PFSK-1 (cell line): Measurements from ENCODE around the gene BAIAP2L1.

ENCODE experiments used
- FOXP2 ChIP-seq: optimal IDR thresholded peaks from 2 replicates; pipeline ENCODE3; 2011; ENCODE audit warnings: borderline replicate concordance, control low read depth, inconsistent platforms; ENCODE audit not compliant: insufficient read depth; ENCODE audit errors: extremely low read length, extremely low read depth
- POLR2AphosphoS5 ChIP-seq: IDR thresholded peaks from 2 replicates; pipeline ENCODE4 v1.6.1; 2012; ENCODE audit warnings: low read depth, mild to moderate bottlenecking, control low read depth, low read length, moderate library complexity
- SIN3A ChIP-seq: IDR thresholded peaks from 2 replicates; pipeline ENCODE4 v1.6.1; 2012; ENCODE audit warnings: mild to moderate bottlenecking, low read length, moderate library complexity, borderline replicate concordance; ENCODE audit not compliant: insufficient read depth
- TAF1 ChIP-seq: IDR thresholded peaks from 2 replicates; pipeline ENCODE4 v1.6.1; 2012; ENCODE audit warnings: low read length, control low read depth, borderline replicate concordance; ENCODE audit not compliant: insufficient read depth
- TF ChIP-seq, protein P1 (sequence below), 2 experiments: IDR thresholded peaks; 2 replicates each; pipeline versions ENCODE4 v1.6.1 to v1.8.0; 2011 to 2012; ENCODE audit warnings: low read depth in 2 of 2, low read length in 2 of 2, control low read depth in 1 of 2, inconsistent platforms in 1 of 2, mild to moderate bottlenecking in 1 of 2, moderate library complexity in 1 of 2; ENCODE audit not compliant: insufficient read depth in 1 of 2

The BAIAP2L1 gene

GRCh38 chr7:98257701-98258100, 143.2 kb downstream of the BAIAP2L1 start:
- TF ChIP-seq SIN3A (no peak), POLR2AphosphoS5 (no peak), TAF1 (no peak), FOXP2 (no peak)
- TF ChIP-seq, protein P1, sequence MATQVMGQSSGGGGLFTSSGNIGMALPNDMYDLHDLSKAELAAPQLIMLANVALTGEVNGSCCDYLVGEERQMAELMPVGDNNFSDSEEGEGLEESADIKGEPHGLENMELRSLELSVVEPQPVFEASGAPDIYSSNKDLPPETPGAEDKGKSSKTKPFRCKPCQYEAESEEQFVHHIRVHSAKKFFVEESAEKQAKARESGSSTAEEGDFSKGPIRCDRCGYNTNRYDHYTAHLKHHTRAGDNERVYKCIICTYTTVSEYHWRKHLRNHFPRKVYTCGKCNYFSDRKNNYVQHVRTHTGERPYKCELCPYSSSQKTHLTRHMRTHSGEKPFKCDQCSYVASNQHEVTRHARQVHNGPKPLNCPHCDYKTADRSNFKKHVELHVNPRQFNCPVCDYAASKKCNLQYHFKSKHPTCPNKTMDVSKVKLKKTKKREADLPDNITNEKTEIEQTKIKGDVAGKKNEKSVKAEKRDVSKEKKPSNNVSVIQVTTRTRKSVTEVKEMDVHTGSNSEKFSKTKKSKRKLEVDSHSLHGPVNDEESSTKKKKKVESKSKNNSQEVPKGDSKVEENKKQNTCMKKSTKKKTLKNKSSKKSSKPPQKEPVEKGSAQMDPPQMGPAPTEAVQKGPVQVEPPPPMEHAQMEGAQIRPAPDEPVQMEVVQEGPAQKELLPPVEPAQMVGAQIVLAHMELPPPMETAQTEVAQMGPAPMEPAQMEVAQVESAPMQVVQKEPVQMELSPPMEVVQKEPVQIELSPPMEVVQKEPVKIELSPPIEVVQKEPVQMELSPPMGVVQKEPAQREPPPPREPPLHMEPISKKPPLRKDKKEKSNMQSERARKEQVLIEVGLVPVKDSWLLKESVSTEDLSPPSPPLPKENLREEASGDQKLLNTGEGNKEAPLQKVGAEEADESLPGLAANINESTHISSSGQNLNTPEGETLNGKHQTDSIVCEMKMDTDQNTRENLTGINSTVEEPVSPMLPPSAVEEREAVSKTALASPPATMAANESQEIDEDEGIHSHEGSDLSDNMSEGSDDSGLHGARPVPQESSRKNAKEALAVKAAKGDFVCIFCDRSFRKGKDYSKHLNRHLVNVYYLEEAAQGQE (IDR thresholded peaks at IDR 0.05; ENCODE audit: insufficient read depth in 1 of 2, low read depth in 2 of 2, low read length in 2 of 2), result no peak

DNA sequence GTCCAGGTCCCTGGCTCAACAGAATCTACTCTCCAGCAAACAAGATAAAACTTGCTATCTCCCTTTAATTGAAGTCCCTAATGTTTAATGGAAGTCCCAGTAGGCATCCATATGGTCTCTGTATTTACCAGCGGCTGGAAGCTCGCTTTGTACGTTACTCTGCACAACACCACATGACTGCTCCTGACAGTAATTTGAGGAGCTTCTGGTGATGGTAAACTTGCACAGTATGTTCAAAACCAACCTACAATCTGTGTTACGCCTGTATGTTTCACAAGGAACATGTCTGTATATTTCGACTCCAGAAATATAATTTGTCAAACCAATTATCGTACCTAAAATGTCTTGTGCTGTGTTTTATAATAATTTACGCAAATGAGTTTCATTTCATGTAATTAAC, 144.5 kb downstream of the BAIAP2L1 start:
- TF ChIP-seq FOXP2, result no peak
- TF ChIP-seq, protein P1 (IDR thresholded peaks at IDR 0.05; ENCODE audit: insufficient read depth in 1 of 2, low read depth in 2 of 2, low read length in 2 of 2), result no peak
- TF ChIP-seq POLR2AphosphoS5, result no peak
- TF ChIP-seq TAF1, result no peak

GRCh38 chr7:98254951-98255610, 145.8 kb downstream of the BAIAP2L1 start:
- no peak for TF ChIP-seq TAF1
- TF ChIP-seq FOXP2, result no peak
- no peak for TF ChIP-seq POLR2AphosphoS5

GRCh38 chr7:98254516-98254915, 146.4 kb downstream of the BAIAP2L1 start:
- no peak for TF ChIP-seq FOXP2

GRCh38 chr7:98252425-98253054, 148.3 kb downstream of the BAIAP2L1 start:
- TF ChIP-seq, protein P1 (IDR thresholded peaks at IDR 0.05; ENCODE audit: insufficient read depth in 1 of 2, low read depth in 2 of 2, low read length in 2 of 2), result no peak
- TF ChIP-seq TAF1 (no peak), SIN3A (no peak), POLR2AphosphoS5 (no peak; the same call in 1 of the 2 replicates), FOXP2 (no peak)

GRCh38 chr7:98251601-98252424, 149.1 kb downstream of the BAIAP2L1 start, which contains the start of gene TECPR1:
TSS of gene TECPR1 (minus strand) at chr7:98252232. CDS start at chr7:98246146, 6,086 bp downstream.
- TF ChIP-seq POLR2AphosphoS5 (peak; percentile 62; the same call in 1 of the 2 replicates), FOXP2 (peak; percentile 83), SIN3A (no peak), TAF1 (no peak)
- TF ChIP-seq, protein P1 (IDR thresholded peaks at IDR 0.05; ENCODE audit: insufficient read depth in 1 of 2, low read depth in 2 of 2, low read length in 2 of 2), result no peak
